ENCODE data around the gene ITM2C. TPM values are rescaled to one million over a fixed set of nuclear protein-coding genes. Genes with fewer than 3 reads are reported as not detected.

ITM2C gene
- total RNA-seq, 8 experiments from 2014 or later: 25.9 to 442 (median 57.6) TPM

- Histone ChIP-seq H3K27ac (no peak overlapping the region), H3K4me1 (replicated peaks in 1 of 2) (peaks cover 5 to 20% of the 10 kb centered on the region in 2 donors), H3K4me3 (no peak overlapping the region)
- peak in 7 of 8 experiments; percentile 22 to 97 (median 70) for ATAC-seq (replicated peaks in 6 of 8)
- in situ Hi-C loops (cut with MboI; ENCODE audit: low pct_unique_long_range_greater_than_20kb in 2 of 9, low sequenced_read_pairs in 9 of 9, unreplicated experiment in 9 of 9): loop anchor here in 2 of 9 experiments (5.0 to 10.0 kb wide), 2 partner anchors 82 to 85 kb away; no protein-coding TSS in a partner anchor
- 7 to 80% (median 55%) methylated on average over 1 to 6 of the region's 8 CpGs; no CpG with 5 or more reads in 2 of the 10 experiments for WGBS, 10 experiments
These were observed 37.6 kb downstream of the ITM2C start for GRCh38 chr2:230902180-230902899.

DNA sequence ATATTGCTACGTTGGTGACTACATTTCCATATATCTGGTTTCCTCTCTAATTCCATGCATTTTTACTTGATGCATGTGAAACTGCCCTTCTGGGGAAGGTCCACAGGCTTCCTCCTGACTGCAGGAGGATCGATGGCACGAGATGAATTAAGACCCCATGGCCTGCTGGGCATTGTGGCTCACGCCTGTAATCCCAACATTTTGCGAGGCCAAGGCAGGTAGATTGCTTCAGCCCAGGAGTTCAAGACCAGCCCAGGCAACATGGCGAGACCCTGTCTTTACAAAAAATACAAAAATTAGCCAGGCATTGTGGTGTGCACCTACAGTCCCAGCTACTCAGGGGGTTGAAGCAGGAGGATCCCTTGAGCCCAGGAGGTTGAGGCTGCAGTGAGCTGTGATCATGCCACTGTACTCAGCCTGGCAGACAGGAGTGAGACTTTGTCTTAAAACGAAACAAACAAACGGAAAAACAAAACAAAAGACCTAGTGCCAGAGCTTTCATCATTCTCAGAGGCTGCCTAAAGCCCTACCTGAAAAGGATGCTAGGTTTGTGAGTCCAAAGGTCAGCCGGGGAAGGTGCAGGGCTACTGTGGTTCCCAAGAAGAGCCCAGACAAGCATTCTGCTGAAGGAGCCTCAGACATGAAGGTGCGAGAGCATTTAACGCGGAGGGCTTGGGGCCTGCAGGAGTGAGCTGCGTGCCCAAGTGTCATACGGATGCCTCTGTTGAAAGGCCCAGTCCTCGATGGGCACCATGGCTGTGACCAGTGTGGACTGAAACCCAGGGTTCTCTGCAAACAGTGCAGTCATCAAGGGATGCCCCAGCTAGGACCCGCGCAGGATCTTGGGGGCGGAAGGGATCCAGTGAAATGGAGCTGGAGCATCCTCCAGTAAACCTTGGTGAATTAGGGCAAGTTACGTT, 38.7 kb downstream of the ITM2C start:
- in situ Hi-C loops (cut with MboI; ENCODE audit: low pct_unique_long_range_greater_than_20kb in 2 of 9, low sequenced_read_pairs in 9 of 9, unreplicated experiment in 9 of 9): loop anchor here in 2 of 9 experiments (5.0 to 10.0 kb wide), 2 partner anchors 81 to 84 kb away; no protein-coding TSS in a partner anchor
- no peak for ATAC-seq (replicated peaks in 6 of 8)
- no peak overlapping the region for H3K27ac ChIP-seq
- H3K4me3 ChIP-seq: no peak overlapping the region
- H3K4me1 ChIP-seq (replicated peaks in 1 of 2): peaks cover 5 to 20% of the 10 kb centered on the region in 2 donors
- WGBS, 10 experiments: 50 to 100% (median 79%) methylated on average over 1 to 14 of the region's 19 CpGs; no CpG with 5 or more reads in 2 of the 10 experiments

GRCh38 chr2:230904856-230905447, 40.2 kb downstream of the ITM2C start:
- in situ Hi-C loops (cut with MboI; ENCODE audit: low pct_unique_long_range_greater_than_20kb in 2 of 9, low sequenced_read_pairs in 9 of 9, unreplicated experiment in 9 of 9): loop anchor here in 2 of 9 experiments (5.0 to 10.0 kb wide), 2 partner anchors 80 to 82 kb away; no protein-coding TSS in a partner anchor
- no peak for ATAC-seq (replicated peaks in 6 of 8)
- Histone ChIP-seq H3K4me3 (no peak overlapping the region), H3K4me1 (replicated peaks in 1 of 2) (peaks cover 0 to 9% of the 10 kb centered on the region in 2 donors), H3K27ac (no peak overlapping the region)
- 59 to 100% (median 80%) methylated on average over 1 to 6 of the region's 15 CpGs; no CpG with 5 or more reads in 3 of the 10 experiments for WGBS, 10 experiments

DNA sequence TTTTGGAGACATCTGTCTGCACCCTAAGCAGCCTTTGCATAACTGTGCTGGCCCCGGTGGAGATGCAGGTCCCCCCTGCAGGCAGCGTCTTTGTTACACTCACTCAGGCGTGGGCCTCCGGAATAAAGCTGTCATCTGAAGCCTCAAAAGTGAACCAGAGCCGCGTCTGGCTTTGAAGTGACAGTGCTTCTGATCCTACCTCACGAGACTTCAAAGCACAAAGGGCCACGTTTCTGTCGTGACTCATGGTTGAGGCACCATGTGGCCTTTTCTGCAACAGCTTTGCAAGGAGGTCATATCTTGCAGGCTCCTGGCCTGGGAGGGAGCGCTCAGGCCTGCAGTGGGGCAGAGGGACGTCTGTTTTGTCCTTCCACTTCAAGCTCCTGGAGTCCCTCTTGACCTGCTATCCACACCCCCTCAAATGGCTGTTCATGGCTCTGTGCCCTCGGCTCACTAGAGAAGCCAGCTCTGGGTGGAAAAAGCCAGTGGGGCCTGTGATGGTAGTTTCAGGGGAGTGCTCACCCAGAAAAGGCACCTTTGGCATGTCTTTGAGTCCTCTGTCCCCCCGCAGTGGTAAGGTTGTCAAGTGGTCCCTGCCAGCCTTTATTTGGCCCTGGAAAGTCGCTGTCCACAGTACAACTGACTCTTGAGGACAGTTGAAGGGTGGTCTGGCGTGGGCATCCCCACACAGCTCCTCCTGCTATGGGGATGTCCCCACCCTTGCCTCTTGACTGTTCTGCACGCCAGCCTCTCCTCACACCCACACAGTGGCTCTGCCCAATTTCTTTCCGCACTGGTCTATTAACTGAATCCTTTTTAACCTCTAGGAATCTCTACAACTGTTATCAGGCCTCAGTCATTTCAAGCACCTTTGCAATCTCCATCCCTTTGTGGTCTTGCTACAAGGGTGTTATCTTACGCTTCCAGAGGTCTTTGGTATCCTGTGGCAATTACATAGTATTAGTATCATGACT, 41.0 kb downstream of the ITM2C start:
- 40 to 100% (median 59%) methylated on average over 1 to 6 of the region's 18 CpGs for WGBS, 10 experiments
- peak in 5 of 8 experiments; percentile 18 to 71 (median 43) for ATAC-seq (replicated peaks in 6 of 8)
- in situ Hi-C loops (cut with MboI; ENCODE audit: low pct_unique_long_range_greater_than_20kb in 2 of 9, low sequenced_read_pairs in 9 of 9, unreplicated experiment in 9 of 9): loop anchor here in 1 of 9 experiments (10.0 kb wide), 1 partner anchor 79 kb away; no protein-coding TSS in a partner anchor
- Histone ChIP-seq H3K4me3 (no peak overlapping the region), H3K27ac (no peak overlapping the region), H3K4me1 (replicated peaks in 1 of 2) (peaks cover 0 to 7% of the 10 kb centered on the region in 2 donors)

DNA sequence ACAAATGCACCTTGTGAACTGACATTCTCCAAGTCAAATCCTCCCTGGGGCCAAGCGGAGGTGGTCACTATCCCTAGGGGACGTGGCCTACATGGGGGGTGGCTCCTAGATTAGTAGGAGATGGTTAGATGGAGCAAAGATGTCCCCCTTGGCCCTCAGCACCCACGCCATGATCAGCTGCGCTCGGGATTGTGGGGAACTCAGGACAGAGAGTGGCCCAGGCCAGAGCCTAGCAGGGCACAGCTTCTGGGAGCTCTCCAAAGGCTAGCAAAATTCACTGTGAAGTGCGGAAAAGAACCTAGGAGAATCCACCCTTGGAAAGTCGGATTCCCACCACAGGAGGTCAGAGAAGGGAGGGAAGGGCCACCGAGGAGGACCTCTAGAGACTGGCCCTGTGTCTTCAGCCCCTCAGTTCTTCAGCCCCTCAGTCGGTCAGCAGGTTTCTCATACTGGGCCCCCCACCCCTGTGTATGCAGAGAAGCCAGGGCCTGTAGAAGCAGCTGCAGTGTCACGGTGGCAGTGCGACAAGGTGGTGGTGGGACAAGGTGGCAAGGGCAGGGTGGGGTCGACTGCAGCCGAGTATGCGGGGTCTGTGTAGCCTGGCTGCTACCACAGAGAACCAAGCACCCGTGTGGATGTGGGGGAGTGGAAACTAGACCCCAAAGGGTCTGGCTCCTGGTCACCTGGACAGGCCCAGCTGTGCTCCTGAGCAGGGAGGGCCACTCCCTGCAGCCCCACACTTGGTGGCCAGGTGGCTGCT, 41.9 kb downstream of the ITM2C start:
- H3K4me1 ChIP-seq (replicated peaks in 1 of 2): peaks cover 0 to 7% of the 10 kb centered on the region in 2 donors
- H3K4me3 ChIP-seq: no peak overlapping the region
- in situ Hi-C loops (cut with MboI; ENCODE audit: low pct_unique_long_range_greater_than_20kb in 2 of 9, low sequenced_read_pairs in 9 of 9, unreplicated experiment in 9 of 9): loop anchor here in 1 of 9 experiments (10.0 kb wide), 1 partner anchor 78 kb away; no protein-coding TSS in a partner anchor
- WGBS, 10 experiments: 40 to 100% (median 88%) methylated on average over 1 to 8 of the region's 15 CpGs; no CpG with 5 or more reads in 4 of the 10 experiments
- H3K27ac ChIP-seq: no peak overlapping the region
- no peak for ATAC-seq (replicated peaks in 6 of 8)

- H3K4me3 ChIP-seq: no peak overlapping the region
- no peak for ATAC-seq (replicated peaks in 6 of 8)
- H3K4me1 ChIP-seq (replicated peaks in 1 of 2): peaks cover 0 to 7% of the 10 kb centered on the region in 2 donors
- H3K27ac ChIP-seq: no peak overlapping the region
- 89 to 100% (median 100%) methylated on average over 2 to 7 of the region's 16 CpGs; no CpG with 5 or more reads in 4 of the 10 experiments for WGBS, 10 experiments
- in situ Hi-C loops (cut with MboI; ENCODE audit: low pct_unique_long_range_greater_than_20kb in 2 of 9, low sequenced_read_pairs in 9 of 9, unreplicated experiment in 9 of 9): loop anchor here in 1 of 9 experiments (10.0 kb wide), 1 partner anchor 77 kb away; no protein-coding TSS in a partner anchor
These were observed 42.8 kb downstream of the ITM2C start for GRCh38 chr2:230907361-230908091.

DNA sequence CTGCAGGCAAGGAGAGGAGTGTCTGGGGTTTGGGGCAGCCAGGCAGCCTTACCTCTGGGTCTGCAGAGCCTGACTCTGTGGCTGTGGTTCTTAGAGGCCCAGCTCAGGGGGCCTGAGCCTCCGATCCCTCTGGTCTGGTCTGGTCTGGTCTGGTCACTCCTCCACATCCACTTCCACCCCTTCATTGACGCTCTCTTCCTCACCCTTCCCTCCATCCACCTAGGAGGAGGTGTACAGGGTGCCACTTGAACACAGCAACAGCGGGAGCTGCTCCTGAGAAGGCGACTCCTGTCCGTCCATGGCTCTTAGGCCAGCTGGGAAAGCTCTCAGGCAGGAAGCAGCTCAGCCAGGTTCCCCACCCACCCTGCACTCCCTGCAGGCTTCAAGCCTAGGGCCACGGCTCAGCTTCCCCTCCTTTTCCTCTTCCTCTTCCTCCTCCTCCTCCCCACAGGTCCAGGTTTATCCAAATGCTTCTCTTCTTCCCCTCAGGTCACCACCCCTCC, 43.4 kb downstream of the ITM2C start:
- WGBS, 10 experiments: 80 to 100% methylated on average over 1 of the region's 6 CpGs; no CpG with 5 or more reads in 8 of the 10 experiments
- ATAC-seq (replicated peaks in 6 of 8): peak in 5 of 8 experiments; percentile 3 to 42 (median 26)

GRCh38 chr2:230908595-230909191, 44.0 kb downstream of the ITM2C start:
- WGBS, 10 experiments: 0 to 100% (median 30%) methylated on average over 1 to 6 of the region's 10 CpGs; no CpG with 5 or more reads in 1 of the 10 experiments
- in situ Hi-C loops (cut with MboI; ENCODE audit: low pct_unique_long_range_greater_than_20kb in 2 of 9, low sequenced_read_pairs in 9 of 9, unreplicated experiment in 9 of 9): loop anchor here in 1 of 9 experiments (10.0 kb wide), 1 partner anchor 76 kb away; no protein-coding TSS in a partner anchor
- H3K27ac ChIP-seq: no peak overlapping the region
- peaks cover 0 to 7% of the 10 kb centered on the region in 2 donors for H3K4me1 ChIP-seq (replicated peaks in 1 of 2)
- H3K4me3 ChIP-seq: no peak overlapping the region
- peak in 7 of 8 experiments; percentile 66 to 95 (median 87) for ATAC-seq (replicated peaks in 6 of 8)

More for the DNA sequence above, 43.4 kb downstream of the ITM2C start:
- H3K4me1 ChIP-seq (replicated peaks in 1 of 2): peaks cover 0 to 7% of the 10 kb centered on the region in 2 donors
- no peak overlapping the region for H3K27ac ChIP-seq
- in situ Hi-C loops (cut with MboI; ENCODE audit: low pct_unique_long_range_greater_than_20kb in 2 of 9, low sequenced_read_pairs in 9 of 9, unreplicated experiment in 9 of 9): loop anchor here in 1 of 9 experiments (10.0 kb wide), 1 partner anchor 77 kb away; no protein-coding TSS in a partner anchor
- no peak overlapping the region for H3K4me3 ChIP-seq

DNA sequence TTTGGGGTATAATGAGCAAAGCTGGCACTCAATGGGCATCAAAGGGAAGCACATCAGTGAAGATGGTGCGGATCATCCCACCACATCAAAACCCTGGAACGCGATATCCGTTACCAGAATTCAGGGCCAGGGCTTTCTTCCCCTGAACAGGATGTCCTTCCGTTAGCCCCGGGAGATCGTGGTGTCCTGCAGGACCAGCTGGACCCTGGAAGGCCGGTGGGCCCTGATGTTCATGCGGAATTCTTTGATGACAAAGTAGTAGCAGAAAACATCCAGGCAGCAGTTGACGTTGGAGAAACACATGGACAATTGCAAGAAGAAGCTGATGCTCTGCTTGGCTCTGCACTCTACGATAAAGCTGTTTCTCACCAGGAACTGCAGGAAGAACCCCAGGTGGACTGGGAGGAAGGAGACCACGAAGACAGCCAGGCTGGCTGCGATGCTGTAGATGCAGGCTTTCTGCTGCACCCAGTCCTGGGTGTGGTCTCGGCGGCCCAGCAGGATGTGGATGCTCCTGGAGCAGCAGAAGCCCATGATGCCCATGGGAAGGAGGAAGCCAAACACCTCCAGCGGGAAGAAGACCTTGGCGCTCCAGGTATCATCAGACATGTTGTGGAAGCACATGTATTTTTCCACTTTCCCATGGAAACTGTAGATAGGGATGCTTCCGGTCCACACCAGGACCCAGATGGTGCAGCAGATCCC, 45.3 kb downstream of the ITM2C start:
- in situ Hi-C loops (cut with MboI; ENCODE audit: low pct_unique_long_range_greater_than_20kb in 2 of 9, low sequenced_read_pairs in 9 of 9, unreplicated experiment in 9 of 9): loop anchor here in 1 of 9 experiments (10.0 kb wide), 1 partner anchor 75 kb away; no protein-coding TSS in a partner anchor
- Histone ChIP-seq H3K27ac (no peak overlapping the region), H3K4me1 (replicated peaks in 1 of 2) (peaks cover 0 to 7% of the 10 kb centered on the region in 2 donors), H3K4me3 (no peak overlapping the region)
- ATAC-seq (replicated peaks in 6 of 8): no peak
- 83 to 100% (median 90%) methylated on average over 1 to 16 of the region's 18 CpGs; no CpG with 5 or more reads in 1 of the 10 experiments for WGBS, 10 experiments

All from motor neuron (in vitro differentiated cells).